Fibroblast of upper back skin (primary cell): ENCODE measurements around the gene SEC31A.

ENCODE experiments used
- DNase-seq: peaks from one replicate; pipeline ENCODE4 v3.0.0-alpha.2; 2013

Gene SEC31A

DNA sequence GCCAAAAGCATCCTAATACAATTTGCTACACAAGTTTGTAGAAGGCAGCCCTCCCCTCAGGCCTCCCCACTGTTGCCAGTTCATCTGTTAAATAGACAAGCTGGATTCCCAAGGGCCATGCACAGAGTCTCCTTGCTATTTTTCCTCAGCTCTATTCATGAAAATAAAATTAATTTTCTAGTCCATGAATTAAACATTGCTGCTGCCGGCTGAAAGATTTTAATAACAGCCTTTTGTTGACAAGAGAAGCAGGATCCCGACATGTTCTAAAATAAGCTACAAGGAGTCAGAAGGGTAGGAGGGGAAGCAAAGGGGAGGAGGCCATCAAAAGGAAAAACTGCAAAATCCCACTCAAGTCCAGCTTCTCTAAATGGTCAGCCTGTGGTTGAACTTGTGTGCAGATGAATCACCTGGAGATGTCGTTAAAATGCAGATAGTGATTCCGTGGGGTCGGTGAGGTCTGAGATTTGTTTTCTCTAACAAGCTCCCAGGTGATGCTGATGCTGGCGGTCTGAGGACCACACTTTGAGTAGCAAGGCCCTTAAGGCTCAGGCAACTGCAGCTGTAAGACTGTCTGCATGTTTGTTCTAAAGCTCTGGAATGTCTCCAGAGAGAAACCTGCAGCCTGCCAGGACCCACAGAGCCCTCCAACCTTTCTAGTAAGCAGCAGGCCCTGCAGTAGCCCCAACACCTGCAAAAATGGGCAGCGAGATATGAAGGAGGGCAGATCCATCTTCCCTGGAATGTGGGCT is 101.8 kb downstream of the SEC31A start:
- no peak for DNase-seq

DNA sequence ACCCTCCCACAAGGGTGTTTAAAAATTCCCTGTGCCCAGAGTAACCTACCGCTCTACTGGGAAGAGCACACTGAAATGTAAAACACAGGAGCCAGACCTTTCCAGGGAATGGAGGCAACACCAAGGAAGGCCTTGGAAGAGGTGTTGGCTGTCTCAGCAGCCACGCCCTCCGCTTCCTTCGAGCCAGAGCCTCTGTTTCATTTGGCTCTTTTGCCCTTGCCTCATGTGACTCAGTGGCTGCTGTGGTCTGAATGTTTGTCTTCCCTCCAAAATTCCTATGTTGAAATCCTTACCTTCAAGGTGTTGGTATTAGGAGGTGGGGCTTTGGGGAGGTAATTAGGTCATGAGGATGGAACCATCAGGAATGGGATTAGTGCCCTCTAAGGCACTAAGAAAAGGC is 103.6 kb downstream of the SEC31A start:
- DNase-seq = no peak

DNA sequence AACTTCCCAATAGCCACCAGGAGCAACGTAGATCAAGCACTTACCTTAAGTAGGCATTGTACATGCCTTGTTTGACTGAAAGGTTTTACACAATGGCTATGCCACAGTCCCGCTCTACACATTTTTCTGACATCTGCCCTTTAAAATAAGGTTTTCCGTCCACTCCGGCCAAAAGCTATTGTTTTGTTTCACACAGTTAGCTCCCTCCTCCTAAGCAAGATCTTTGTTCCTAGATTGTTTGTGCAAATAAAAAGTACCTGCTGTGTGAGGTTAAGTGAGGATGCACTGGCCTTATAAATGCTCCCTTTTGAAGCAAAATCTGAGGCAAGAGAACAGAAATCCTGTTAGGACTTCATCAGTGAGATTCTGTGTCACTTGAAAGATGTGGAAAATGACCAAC is 104.1 kb downstream of the SEC31A start:
- no peak for DNase-seq

DNA sequence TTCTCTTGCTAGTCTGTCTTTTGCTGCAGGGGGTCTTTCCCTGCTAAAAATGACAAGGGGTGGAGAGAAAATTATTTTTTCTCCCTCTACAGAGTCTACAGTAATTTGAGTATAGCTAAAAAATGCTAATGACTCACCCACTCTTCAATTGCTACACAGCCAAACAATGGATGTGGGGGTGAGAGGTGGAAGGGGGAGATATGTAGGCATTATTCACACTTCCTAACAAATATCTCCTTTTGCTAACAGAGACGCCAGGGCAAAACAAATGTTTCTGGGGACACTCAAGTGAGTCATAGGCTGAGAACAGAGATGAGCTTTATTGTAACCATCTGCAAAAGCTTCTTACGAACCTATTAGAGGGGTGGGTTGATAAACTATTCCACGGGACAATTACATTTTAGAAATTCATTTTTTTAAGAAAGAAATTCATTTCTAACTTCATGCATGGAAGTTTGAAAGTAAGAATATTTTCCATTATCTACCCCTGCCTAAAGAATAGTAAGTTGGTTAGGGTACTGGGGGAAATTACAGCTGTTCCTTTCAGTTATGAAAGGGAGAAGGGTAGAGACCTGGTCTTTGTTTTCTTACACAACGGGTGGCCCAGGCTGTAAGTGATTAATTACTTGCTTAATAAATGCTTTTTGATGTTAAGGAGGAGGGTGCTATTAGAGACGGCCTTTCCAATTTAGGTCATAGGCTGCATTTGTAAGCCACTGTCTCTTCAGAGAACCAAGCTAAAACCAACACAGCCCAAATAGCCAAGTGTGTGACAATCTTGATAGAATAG is 105.1 kb downstream of the SEC31A start:
- DNase-seq = peak; percentile 90

DNA sequence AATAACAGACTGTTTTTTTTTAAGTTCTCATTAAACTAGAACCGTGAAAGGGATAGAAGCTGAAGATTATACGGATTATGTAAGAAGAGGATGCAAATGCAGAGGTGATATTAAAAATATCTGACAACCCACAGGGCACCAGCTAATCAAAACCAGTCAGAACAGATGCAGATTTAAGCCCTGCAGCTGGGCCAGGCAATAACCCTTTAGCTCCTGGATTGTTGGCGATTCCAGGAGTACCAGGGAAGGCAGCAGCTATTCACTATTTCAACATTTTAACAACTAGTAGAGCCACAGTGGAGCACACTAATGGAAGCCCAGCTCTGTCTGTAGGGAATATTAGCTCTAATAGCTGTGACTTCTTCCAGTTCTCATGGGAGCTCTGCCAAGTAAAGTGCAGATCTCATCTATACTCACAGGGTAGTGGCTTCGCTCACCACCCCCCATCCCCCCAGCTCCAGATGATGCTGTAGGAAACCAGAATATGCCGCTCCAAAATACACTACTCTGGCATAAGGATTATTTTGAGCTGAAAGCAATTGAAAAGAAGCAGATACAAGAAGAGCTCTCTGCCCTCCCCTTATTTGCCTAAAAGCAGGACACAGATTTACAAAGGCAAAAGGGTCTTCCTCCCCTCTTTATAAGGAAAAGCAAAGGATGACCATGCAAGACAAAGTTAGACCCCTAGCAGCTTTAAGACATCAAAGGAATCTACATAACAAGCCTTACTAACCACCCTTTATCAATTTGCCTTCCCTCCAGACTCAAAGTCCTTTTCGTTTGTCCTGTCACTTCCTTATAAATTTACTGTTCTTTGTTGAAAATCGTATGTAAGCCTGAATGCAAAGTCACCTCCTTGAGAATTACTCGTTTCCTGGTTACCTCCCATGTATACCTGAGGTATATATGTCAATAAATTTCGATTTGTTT is 106.0 kb downstream of the SEC31A start:
- DNase-seq = peak; percentile 80

DNA sequence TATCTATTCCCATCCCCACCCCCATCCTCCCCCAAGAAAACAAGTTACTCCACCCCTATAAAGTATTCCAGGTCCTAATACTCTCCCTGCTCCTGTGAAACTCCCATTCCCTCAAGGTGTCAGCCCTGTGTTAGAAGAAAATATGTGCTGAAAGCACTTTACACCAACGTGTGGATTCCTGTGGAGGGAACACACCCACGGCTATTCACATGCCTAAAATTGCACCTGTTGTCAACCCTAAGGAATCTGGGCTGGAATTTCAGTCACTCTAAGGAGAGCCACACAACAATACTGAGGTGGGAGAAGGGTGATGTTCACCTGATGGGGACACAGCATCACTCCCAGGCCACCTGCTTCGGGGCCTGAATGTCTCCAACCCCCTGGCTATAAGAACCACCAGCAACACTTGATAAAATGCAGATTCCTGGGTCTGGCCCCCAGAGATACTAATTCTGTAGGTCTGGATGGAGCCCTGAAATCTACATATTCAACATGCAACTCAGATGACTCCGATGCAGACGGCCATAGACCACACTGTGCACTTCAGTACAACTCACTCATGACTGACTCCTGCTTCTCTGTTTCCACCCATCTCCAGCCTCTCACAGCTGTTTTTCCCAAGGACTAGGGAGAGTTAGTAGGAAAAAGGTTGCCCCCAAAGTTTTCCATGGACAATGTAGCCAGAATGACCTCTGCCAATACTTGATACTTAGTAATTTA is 108.2 kb downstream of the SEC31A start:
- DNase-seq = no peak

DNA sequence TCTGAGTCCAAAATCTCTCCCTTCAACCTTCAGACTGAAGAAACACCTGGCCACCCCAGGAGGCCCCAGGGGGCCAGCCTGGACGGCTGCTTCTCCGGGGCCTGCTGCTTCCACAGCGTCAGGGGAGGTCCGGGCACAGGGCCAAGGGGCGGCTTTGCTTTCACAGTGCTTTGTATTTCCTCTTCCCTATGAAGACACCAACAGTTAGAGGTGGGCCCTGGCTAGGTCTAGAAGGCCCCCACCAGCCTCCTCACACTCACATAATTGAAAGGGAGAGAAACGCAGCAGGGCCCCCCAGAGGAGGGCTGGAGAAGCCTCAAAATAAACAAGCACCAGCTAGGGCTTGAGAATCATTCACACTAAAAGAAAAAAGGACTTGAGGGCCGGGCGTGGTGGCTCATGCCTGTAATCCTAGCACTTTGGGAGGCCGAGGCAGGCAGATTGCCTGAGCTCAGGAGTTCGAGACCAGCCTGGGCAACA is 110.2 kb downstream of the SEC31A start:
- DNase-seq = peak; percentile 81

DNA sequence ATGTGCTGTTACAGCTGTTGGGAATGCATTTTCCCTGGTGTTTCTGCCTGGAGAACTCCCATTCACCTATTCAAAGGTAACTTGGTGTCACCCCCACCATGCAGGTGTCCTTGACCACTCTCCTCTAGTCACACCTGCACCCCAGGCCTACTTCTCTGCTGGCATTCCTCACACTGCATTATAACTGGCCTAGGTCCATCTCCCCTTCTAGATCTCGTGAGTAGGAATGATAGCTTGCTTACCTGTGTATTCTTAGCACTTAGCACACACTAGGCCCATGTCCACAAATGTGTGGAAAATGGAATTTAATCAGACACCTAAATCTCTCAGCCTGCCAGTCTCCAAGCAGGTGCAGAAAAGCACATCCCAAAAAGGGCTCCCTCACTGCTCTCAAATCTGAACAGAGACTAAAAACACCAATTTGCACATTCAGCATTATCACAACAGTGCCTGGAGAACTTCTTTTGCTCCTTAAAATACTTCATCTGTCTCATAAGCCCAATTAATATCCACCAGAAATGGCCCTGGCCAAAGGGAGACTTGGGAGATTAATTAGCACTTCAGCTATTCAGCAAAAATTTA is 110.7 kb downstream of the SEC31A start:
- DNase-seq = no peak

DNA sequence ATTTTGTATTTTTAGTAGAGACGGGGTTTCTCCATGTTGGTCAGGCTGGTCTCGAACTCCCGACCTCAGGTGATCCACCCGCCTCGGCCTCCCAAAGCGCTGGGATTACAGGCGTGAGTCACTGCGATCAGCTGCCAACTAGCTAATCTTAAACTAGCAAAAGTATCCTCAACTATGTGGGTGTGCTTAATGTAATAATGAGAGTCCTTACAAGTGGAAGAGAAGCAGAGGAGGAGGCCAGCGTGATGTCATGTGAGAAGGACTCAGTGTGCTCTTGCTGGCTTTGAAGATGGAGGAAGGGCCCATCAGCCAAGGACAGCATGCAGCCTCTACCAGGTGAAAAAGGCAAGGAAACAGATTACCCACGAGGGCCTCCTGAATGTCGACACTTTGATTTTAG is 111.9 kb downstream of the SEC31A start:
- no peak for DNase-seq

DNA sequence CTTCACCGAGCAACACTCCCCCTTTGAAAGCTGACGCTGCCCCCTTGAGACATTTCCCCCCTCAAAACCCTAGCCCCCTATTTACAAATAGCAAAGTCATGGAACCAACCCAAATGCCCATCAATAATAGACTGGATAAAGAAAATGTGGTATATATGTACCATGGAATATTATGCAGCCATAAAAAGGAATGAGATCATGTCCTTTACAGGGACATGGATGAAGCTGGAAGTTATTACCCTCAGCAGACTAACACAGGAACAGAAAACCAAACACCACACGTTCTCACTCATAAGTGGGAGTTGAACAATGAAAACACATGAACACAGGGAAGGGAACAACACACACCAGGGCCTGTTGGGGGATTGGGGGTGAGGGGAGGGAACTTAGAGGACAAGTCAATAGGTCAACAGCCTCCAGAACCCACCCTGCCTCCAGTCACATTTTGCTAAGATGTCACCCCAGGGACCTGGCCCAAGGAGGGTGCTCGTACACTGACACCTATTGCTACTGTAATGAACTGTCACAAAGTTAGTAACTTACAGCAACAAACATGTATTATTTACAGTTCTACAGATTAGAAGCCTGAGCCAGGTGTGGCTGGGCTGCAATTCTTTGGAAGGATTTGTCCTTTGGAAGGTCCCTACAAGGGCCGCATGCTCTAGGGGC is 113.0 kb downstream of the SEC31A start:
- DNase-seq = no peak

DNA sequence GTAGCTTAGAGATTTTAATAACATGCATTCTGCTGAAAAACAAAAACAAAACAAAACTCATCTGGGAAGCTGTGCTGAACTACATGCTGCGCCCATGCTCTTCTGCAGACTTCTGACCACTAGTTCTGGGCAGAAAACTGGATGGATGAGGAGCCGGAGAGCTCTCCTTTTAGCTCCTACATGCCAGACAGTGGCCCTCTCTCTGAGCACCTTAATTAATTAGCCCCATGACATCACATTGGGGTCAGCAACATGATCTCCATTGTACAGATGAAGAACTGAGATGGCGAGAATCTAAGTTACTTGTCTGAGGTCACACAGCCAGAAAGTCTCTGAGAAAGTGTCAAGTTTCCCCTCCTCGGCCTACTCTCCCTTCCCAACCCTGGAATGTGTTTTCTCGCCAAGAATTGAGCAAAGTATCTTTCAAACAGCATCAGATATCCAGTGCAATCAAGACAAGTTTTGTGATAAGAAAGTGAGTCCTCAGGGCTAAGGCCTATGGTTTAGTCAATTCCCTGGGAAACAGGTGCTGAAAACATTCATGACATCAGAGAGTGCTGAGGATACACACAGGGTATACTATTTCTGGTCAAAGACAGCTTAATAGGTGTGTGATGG is 113.9 kb downstream of the SEC31A start:
- DNase-seq = peak; percentile 56

DNA sequence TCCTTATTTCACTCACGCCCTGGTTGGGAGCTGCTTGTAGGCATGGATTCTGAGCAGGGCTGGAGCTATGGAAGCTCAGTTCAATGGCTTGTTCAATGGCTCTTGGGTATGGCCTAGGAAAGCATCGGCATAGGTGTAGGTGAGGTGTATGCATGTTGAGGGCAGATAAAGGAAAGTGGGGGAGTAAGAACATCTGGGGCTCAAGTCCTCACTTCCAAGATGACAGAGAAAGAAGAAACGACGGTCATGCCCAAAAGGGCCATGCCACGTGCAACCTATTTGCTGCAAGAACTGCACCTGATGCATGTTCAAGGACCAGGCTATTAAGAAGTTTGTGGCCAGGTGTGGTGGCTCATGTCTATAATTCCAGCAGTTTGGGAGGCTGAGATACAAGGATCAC is 115.7 kb downstream of the SEC31A start:
- no peak for DNase-seq

DNA sequence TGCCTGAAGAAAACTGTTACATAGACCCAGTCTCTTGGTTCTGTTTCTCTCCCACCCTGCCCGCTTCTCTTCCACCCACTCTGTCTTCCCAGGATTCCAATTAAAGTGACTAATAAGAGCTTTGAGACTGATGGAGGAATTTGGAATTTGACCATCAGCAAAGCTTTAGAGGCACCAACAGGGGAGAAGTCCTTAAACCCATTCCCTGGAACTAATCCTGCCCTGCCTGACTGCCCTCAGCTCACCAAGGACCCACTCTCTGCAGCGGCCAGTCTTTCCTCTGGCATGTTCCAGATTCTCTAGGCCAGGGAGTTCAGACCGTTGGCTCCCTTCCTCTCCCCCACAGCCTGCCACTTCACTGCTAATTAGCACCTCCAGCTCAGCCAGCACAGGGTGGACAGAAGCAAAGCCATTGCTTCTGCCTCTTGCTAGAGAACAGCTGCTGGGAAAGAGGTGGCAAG is 116.2 kb downstream of the SEC31A start:
- DNase-seq = peak; percentile 46

DNA sequence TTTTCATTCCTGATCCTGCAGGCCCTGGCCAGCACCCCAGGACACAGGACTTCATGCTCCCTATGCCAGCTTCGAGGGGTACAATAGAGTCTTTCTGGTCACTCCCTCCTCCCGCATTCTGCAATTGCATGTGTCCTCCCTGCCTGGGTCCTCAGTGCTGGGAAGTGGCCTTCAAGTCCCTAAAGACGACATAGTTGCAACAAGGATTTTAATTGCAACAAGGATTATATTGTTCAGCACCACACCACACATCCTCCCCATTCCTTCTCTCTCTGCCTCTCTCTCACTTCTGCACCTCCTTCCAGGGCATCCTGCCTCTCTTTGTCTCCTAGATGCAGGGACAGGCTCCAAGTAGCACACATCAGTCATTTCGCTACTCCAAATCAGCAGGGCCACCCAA is 117.9 kb downstream of the SEC31A start:
- DNase-seq = no peak

DNA sequence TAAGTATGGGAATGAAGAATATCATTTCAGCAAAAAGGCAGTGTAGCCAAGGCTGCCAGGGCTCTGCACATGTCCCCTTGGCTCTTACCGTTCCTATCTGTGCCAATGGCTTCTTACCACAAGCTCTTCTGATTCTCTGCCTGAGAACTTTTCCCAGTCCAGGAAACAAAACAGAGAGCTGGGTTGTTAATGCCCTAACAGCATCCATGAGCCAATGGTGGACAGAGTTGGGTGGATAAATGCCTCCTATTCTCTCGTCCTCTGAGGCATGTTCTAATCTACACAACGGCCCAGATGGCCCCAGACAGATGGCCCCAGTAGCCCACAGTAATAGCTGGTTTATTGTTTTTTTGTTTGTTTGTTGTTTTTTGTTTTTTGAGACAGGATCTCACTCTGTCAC is 120.3 kb downstream of the SEC31A start:
- no peak for DNase-seq
